Right lobe of liver (tissue), 6 donors: ENCODE results near the gene NDUFB2. TPM values are rescaled to one million over a fixed set of nuclear protein-coding genes. Genes with fewer than 3 reads are reported as not detected.
A peak's percentile ranks its signal among the peaks of the same experiment; 100 is the strongest.

Source experiments
- ATAC-seq, 4 donors: fragments of 200-7000 bp; cut with Tn5 transposase; one replicate each; pipeline ENCODE4 v1.9.1; 2020; ENCODE audit warnings: mild to moderate bottlenecking in 4 of 4, moderate library complexity in 4 of 4
- DNase-seq, 3 donors: peaks; one replicate each; pipeline ENCODE4 v3.0.0-alpha.2; 2020
- H3K27ac ChIP-seq, 3 donors: fragments of 200-600 bp; one replicate each; pipeline ENCODE4 v1.8.0; 2022
- H3K27me3 ChIP-seq, 2 donors: fragments of 200-600 bp; one replicate each; pipeline ENCODE4 v1.8.0; 2022
- H3K36me3 ChIP-seq, 4 donors: fragments of 200-600 bp; sonication (generic) in 1 of 4; one replicate each; pipeline versions ENCODE4 v1.5.1 to v1.8.0; 2017 to 2022; ENCODE audit warnings: control low read depth in 1 of 4
- H3K4me1 ChIP-seq, 4 donors: fragments of 200-600 bp; sonication (generic) in 1 of 4; one replicate each; pipeline versions ENCODE4 v1.5.1 to v1.8.0; 2017 to 2022; ENCODE audit warnings: control low read depth in 1 of 4
- H3K4me3 ChIP-seq, 3 donors: fragments of 200-600 bp; one replicate each; pipeline ENCODE4 v1.8.0; 2022
- H3K9me3 ChIP-seq, 4 donors: fragments of 200-600 bp; sonication (generic) in 1 of 4; one replicate each; pipeline versions ENCODE4 v1.5.1 to v1.8.0; 2017 to 2022; ENCODE audit warnings: control low read depth in 1 of 4
- POLR2A ChIP-seq: fragments of 450-650 bp; IDR thresholded peaks from one replicate; pipeline ENCODE4 v1.6.1; 2017; ENCODE audit warnings: antibody characterized with exemption, mild to moderate bottlenecking
- WGBS: methylation state at CpG from one replicate; pipeline ENCODE4 v1.1.6; 2018; ENCODE audit warnings: low coverage, low lambda C conversion rate; ENCODE audit not compliant: insufficient coverage; ENCODE audit errors: missing lambda C conversion rate; 5-methylcytosine and 5-hydroxymethylcytosine counted together
- intact Hi-C, 2 donors: fragments of 100-400 bp; cut with DNase I; formaldehyde crosslinking; loops; one replicate each; pipeline versions ENCODE4 v1.11.2 to v1.14.1; 2022
- total RNA-seq, 6 experiments: library from RNA; depleted of rRNA in 2 of 6; stranded (reverse); fragments of >200 nt in 2 of 6; fragmentation: NEBNext Ultra II Directional in 3 of 6; extraction: Animal tissue kit (Norgen Biotek cat#: 25700) in 3 of 6; gene quantifications; one replicate each; pipeline versions ENCODE4 v1.1.0 to v1.2.4, GENCODE V29; 2016 to 2023
- TF ChIP-seq, protein P1 (sequence below), 4 donors: fragments of 200-600 bp in 3 of 4; fragments of 450-650 bp in 1 of 4; IDR thresholded peaks; one replicate each; pipeline versions ENCODE4 v1.5.1 to v1.8.0; 2016 to 2022; ENCODE audit warnings: antibody characterized with exemption in 4 of 4, mild to moderate bottlenecking in 2 of 4
- donor health status: DM: no; HTN: yes; CAD: no.
- donor health status: DM: no; HTN: no; CAD: no.
- donor health status: DM: no; HTN: no; CAD: no.
- donor health status: DM: no; HTN: yes; CAD: no.
- donor health status: DM: no; HTN: yes; CAD: no.

Gene NDUFB2
- total RNA-seq, 6 experiments from 2014 or later: 114 to 235 (median 134) TPM

DNA sequence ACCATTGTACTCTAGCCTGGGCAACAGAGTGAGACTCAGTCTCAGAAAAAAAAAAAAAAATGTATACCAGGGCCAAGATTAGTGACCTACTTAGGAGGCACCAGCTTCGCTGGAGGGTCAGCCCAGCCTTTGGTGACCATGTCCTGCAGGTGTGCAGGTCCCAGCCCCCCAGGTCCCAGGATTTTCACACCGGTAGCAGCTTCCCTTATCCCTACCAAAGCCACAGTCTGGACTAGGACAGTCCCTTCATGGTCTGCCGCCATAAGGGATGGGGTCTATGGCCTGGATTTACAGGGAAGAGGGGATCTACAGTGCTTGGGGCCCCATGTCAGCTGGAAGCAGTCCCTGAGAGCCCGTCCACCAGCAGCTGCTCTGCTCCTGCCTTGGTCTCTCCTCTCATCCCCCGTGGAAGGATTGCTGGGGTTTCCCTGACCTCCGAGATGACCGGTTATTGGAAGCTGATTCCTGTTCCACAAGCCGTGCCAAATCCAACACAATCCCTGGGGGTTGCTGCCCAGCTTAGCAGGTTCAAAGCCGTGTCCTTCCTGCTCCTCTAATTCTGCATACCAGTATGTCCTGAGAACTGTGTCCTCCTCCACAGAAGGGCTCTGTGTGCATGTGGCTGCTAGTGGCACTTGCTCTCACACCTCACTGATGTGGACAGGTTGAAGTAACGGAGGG lies 11.0 kb upstream of the NDUFB2 start:
- 50% methylated on average over 5 of the region's 10 CpGs for WGBS
- no peak overlapping the region for H3K27ac ChIP-seq
- no peak overlapping the region for H3K4me3 ChIP-seq
- no peak for TF ChIP-seq POLR2A
- TF ChIP-seq, protein P1, sequence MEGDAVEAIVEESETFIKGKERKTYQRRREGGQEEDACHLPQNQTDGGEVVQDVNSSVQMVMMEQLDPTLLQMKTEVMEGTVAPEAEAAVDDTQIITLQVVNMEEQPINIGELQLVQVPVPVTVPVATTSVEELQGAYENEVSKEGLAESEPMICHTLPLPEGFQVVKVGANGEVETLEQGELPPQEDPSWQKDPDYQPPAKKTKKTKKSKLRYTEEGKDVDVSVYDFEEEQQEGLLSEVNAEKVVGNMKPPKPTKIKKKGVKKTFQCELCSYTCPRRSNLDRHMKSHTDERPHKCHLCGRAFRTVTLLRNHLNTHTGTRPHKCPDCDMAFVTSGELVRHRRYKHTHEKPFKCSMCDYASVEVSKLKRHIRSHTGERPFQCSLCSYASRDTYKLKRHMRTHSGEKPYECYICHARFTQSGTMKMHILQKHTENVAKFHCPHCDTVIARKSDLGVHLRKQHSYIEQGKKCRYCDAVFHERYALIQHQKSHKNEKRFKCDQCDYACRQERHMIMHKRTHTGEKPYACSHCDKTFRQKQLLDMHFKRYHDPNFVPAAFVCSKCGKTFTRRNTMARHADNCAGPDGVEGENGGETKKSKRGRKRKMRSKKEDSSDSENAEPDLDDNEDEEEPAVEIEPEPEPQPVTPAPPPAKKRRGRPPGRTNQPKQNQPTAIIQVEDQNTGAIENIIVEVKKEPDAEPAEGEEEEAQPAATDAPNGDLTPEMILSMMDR (IDR thresholded peaks at IDR 0.05): no peak
- no peaks in the 10 kb centered on the region for H3K36me3 ChIP-seq
- no peaks in the 10 kb centered on the region for H3K27me3 ChIP-seq
- DNase-seq (peak in 2 of 3 donors; percentile 23 to 45), ATAC-seq (peak; percentile 51 to 79 (median 66))
- no peaks in the 10 kb centered on the region for H3K9me3 ChIP-seq
- peaks cover 0 to 6% (median 0%) of the 10 kb centered on the region in 4 donors for H3K4me1 ChIP-seq
- intact Hi-C loops: no loop called here

- no peaks in the 10 kb centered on the region for H3K36me3 ChIP-seq
- WGBS: 98% methylated on average over 6 of the region's 11 CpGs
- ATAC-seq (no peak), DNase-seq (peak in 1 of 3 donors; percentile 31)
- no peak overlapping the region for H3K4me3 ChIP-seq
- H3K9me3 ChIP-seq: no peaks in the 10 kb centered on the region
- TF ChIP-seq POLR2A: no peak
- TF ChIP-seq, protein P1 (IDR thresholded peaks at IDR 0.05): no peak
- H3K27me3 ChIP-seq: no peaks in the 10 kb centered on the region
- H3K4me1 ChIP-seq: peaks cover 0 to 6% (median 0%) of the 10 kb centered on the region in 4 donors
- no peak overlapping the region for H3K27ac ChIP-seq
- intact Hi-C loops: no loop called here
Measured at GRCh38 chr7:140686921-140687320, 9.6 kb upstream of the NDUFB2 start.

DNA sequence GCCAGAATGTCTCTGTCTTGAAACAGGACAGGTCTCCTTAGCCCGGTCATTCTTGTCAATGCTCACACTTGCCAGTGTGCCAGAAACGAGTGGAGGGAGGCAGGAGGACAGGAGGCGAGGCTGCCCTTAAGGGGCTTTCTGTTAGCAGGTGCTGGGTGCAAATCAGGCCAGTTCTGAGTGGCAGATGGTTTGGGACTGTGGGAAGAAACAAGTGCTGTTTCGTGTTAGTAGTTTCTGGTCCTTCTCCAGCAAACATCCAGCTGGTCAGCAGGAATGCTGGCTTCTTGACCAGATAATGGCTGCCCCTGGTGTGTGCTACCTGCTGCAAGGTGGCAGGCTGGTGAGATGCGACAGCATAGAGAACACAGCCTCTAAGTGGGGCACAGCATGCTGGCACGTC lies 8.2 kb upstream of the NDUFB2 start:
- Histone ChIP-seq H3K4me1 (peaks cover 0 to 6% (median 0%) of the 10 kb centered on the region in 4 donors), H3K4me3 (no peak overlapping the region), H3K27ac (no peak overlapping the region), H3K9me3 (no peaks in the 10 kb centered on the region), H3K27me3 (no peaks in the 10 kb centered on the region), H3K36me3 (no peaks in the 10 kb centered on the region)
- intact Hi-C loops: no loop called here
- ATAC-seq (no peak), DNase-seq (peak in 1 of 3 donors; percentile 19)
- no peak for TF ChIP-seq POLR2A
- TF ChIP-seq, protein P1 (IDR thresholded peaks at IDR 0.05): no peak
- 98% methylated on average over 5 of the region's 6 CpGs for WGBS

DNA sequence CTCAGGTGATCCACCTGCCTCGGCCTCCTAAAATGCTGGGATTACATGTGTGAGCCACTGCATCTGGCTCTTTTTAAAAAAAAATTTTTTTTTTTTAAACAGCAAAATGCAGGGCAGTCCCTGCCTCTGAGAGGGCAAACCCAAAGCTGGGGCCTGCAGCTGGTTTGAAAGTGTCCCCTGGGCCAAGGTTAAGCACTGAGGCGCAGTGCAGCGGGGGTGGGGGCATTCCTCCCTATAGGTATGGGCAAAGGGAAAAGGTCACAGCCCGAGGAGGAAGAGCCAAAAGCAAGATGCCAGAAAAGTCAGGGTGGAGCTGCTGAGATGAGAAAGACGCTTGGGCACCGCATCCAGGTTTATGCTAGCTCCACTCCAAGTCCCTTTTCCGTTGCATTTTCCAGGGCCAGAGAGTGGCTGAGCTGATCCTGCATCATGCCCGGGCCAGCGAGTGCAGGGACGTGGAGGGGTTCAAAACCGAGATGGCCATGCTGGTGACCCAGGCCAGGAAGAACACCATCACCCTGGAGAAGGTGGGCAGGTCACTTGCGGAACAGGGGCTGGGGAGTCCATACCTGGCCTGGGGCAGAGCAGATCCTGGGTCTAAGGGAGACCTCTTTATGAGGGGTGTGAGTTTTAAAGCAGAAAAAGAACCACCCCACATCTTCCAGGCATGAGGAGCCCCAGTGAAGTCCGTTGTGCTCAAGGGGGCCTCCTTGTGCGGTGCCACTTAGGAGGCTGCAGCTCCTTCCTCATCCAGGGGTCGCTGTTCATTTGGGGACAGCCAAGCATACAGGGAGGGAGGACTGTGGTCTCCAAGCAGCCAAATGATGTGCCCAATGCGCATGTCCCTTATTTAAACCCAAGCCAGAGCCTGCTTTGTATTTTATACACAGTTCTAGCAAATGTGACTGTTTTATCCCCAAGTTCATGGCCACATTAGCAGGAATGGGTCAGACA lies 7.0 kb upstream of the NDUFB2 start:
- DNase-seq (peak in 1 of 3 donors; percentile 37), ATAC-seq (no peak)
- TF ChIP-seq, protein P1 (IDR thresholded peaks at IDR 0.05): no peak
- no peak for TF ChIP-seq POLR2A
- 97% methylated on average over 6 of the region's 16 CpGs for WGBS
- no peak overlapping the region for H3K27ac ChIP-seq
- no peaks in the 10 kb centered on the region for H3K9me3 ChIP-seq
- H3K36me3 ChIP-seq: no peaks in the 10 kb centered on the region
- no peaks in the 10 kb centered on the region for H3K27me3 ChIP-seq
- intact Hi-C loops: no loop called here
- H3K4me3 ChIP-seq: no peak overlapping the region
- H3K4me1 ChIP-seq: peaks cover 0 to 6% (median 0%) of the 10 kb centered on the region in 4 donors
